Tibial nerve (tissue), 4 donors: ENCODE measurements around the gene SPANXN5. TPM values are rescaled to one million over a fixed set of nuclear protein-coding genes. Genes with fewer than 3 reads are reported as not detected.
"Not testable (repeated sequence)": the region's sequence is repeated elsewhere in the genome, so short reads cannot be mapped to it uniquely, and the experiment has no call there.

Experiments
- DNase-seq, 2 donors: peaks; one replicate each; pipeline ENCODE4 v3.0.0-alpha.2; 2019; ENCODE audit warnings: low spot score in 2 of 2
- H3K27ac ChIP-seq, 4 donors: fragments of 200-600 bp; sonication (generic) in 3 of 4; one replicate each; pipeline ENCODE4 v1.5.1; 2017 to 2019; ENCODE audit warnings: mild to moderate bottlenecking in 1 of 4
- H3K27me3 ChIP-seq, 2 donors: fragments of 200-600 bp; sonication (generic) in 1 of 2; one replicate each; pipeline versions ENCODE4 v1.5.1 to v1.6.0; 2017 to 2019
- H3K36me3 ChIP-seq, 3 donors: fragments of 200-600 bp; sonication (generic); one replicate each; pipeline ENCODE4 v1.5.1; 2018 to 2019
- H3K4me1 ChIP-seq, 4 donors: fragments of 200-600 bp; sonication (generic) in 3 of 4; one replicate each; pipeline ENCODE4 v1.5.1; 2017 to 2019
- H3K4me3 ChIP-seq, 4 donors: fragments of 200-600 bp; sonication (generic) in 3 of 4; one replicate each; pipeline ENCODE4 v1.5.1; 2017 to 2019; ENCODE audit warnings: mild to moderate bottlenecking in 1 of 4, moderate library complexity in 1 of 4
- H3K9me3 ChIP-seq, 4 donors: fragments of 200-600 bp; sonication (generic) in 3 of 4; one replicate each; pipeline ENCODE4 v1.5.1; 2017 to 2019
- CTCF ChIP-seq, 5 experiments: fragments of 200-600 bp in 3 of 5; fragments of 450-650 bp in 2 of 5; sonication (generic) in 3 of 5; IDR thresholded peaks; one replicate each; pipeline ENCODE4 v1.5.1; 2016 to 2019; ENCODE audit warnings: antibody characterized with exemption in 5 of 5, mild to moderate bottlenecking in 3 of 5, moderate library complexity in 2 of 5
- EP300 ChIP-seq, 2 donors: sonication (generic); formaldehyde crosslinking; IDR thresholded peaks; one replicate each; pipeline ENCODE4 v1.6.1; 2017; ENCODE audit warnings: antibody characterized with exemption in 2 of 2, mild to moderate bottlenecking in 1 of 2
- POLR2A ChIP-seq, 2 donors: fragments of 450-650 bp; IDR thresholded peaks; one replicate each; pipeline ENCODE4 v1.6.1; 2017; ENCODE audit warnings: antibody characterized with exemption in 2 of 2, mild to moderate bottlenecking in 2 of 2, moderate library complexity in 2 of 2
- WGBS, 2 donors: methylation state at CpG; one replicate each; pipeline ENCODE4 v1.1.5; 2018; 5-methylcytosine and 5-hydroxymethylcytosine counted together
- total RNA-seq, 4 donors: library from RNA; depleted of rRNA; stranded (reverse); fragments of >200 nt; gene quantifications; one replicate each; pipeline ENCODE4 v1.1.0, GENCODE V29; 2016

SPANXN5 gene
- not detected for total RNA-seq

- H3K27ac ChIP-seq, H3K9me3 ChIP-seq, DNase-seq, H3K36me3 ChIP-seq, H3K4me3 ChIP-seq, H3K4me1 ChIP-seq: not testable (repeated sequence)
- WGBS, 2 donors = 82 to 96% methylated on average over 2 of the region's 2 CpGs
- peaks cover 0 to 26% of the 10 kb centered on the region in 2 donors for H3K27me3 ChIP-seq
Measured at GRCh38 chrX:52797327-52797726, at the start of gene SPANXN5. Gene SPANXN5, minus strand, starts transcription at chrX:52797427. Its CDS starts 79 bp downstream, at chrX:52797348.

- H3K27ac ChIP-seq, DNase-seq, H3K36me3 ChIP-seq, H3K9me3 ChIP-seq, H3K27me3 ChIP-seq, H3K4me1 ChIP-seq, H3K4me3 ChIP-seq: not testable (repeated sequence)
- WGBS, 2 donors = 81 to 83% methylated on average over 3 of the region's 3 CpGs
Measured at GRCh38 chrX:52843619-52844018, 46.4 kb upstream of the SPANXN5 start.

- no peaks in the 10 kb centered on the region for H3K36me3 ChIP-seq
- TF ChIP-seq EP300 (IDR thresholded peaks at IDR 0.05) (no peak), POLR2A (IDR thresholded peaks at IDR 0.05) (no peak), CTCF (IDR thresholded peaks at IDR 0.05) (no peak)
- no peaks in the 10 kb centered on the region for H3K27me3 ChIP-seq
- H3K9me3 ChIP-seq = no peaks in the 10 kb centered on the region
- no peaks in the 10 kb centered on the region for H3K4me1 ChIP-seq
- no peak overlapping the region for H3K4me3 ChIP-seq
- WGBS, 2 donors = 52 to 70% methylated on average over 2 of the region's 2 CpGs
- H3K27ac ChIP-seq = no peak overlapping the region
- no peak for DNase-seq
Measured at GRCh38 chrX:52839137-52839536, 41.9 kb upstream of the SPANXN5 start.

- 37 to 79% methylated on average over 2 to 3 of the region's 3 CpGs for WGBS, 2 donors
- Histone ChIP-seq H3K4me3 (no peak overlapping the region), H3K27ac (no peak overlapping the region), H3K27me3 (no peaks in the 10 kb centered on the region), H3K36me3 (no peaks in the 10 kb centered on the region), H3K9me3 (no peaks in the 10 kb centered on the region), H3K4me1 (no peaks in the 10 kb centered on the region)
- no peak for DNase-seq
- TF ChIP-seq EP300 (IDR thresholded peaks at IDR 0.05) (no peak), CTCF (IDR thresholded peaks at IDR 0.05) (no peak), POLR2A (IDR thresholded peaks at IDR 0.05) (no peak)
Measured at GRCh38 chrX:52830551-52830950, 33.3 kb upstream of the SPANXN5 start.

- Histone ChIP-seq H3K36me3 (no peaks in the 10 kb centered on the region), H3K9me3 (no peaks in the 10 kb centered on the region), H3K27me3 (no peaks in the 10 kb centered on the region), H3K4me1 (no peaks in the 10 kb centered on the region), H3K4me3 (no peak overlapping the region), H3K27ac (no peak overlapping the region)
- TF ChIP-seq EP300 (IDR thresholded peaks at IDR 0.05) (no peak), CTCF (IDR thresholded peaks at IDR 0.05) (no peak), POLR2A (IDR thresholded peaks at IDR 0.05) (no peak)
- WGBS, 2 donors = 61 to 72% methylated on average over 2 of the region's 2 CpGs
- no peak for DNase-seq
Measured at GRCh38 chrX:52824608-52825007, 27.4 kb upstream of the SPANXN5 start.

- peaks cover 0 to 15% of the 10 kb centered on the region in 2 donors for H3K27me3 ChIP-seq
- 75 to 84% methylated on average over 11 of the region's 11 CpGs for WGBS, 2 donors
- H3K4me1 ChIP-seq = no peaks in the 10 kb centered on the region
- DNase-seq = no peak
- no peak overlapping the region for H3K27ac ChIP-seq
- H3K9me3 ChIP-seq = no peaks in the 10 kb centered on the region
- no peak overlapping the region for H3K4me3 ChIP-seq
- TF ChIP-seq POLR2A (IDR thresholded peaks at IDR 0.05) (no peak), EP300 (IDR thresholded peaks at IDR 0.05) (no peak), CTCF (IDR thresholded peaks at IDR 0.05) (no peak)
- no peaks in the 10 kb centered on the region for H3K36me3 ChIP-seq
Measured at GRCh38 chrX:52821079-52821760, 24.0 kb upstream of the SPANXN5 start.
